ENCODE measurements around the gene ATP10A. TPM values are rescaled to one million over a fixed set of nuclear protein-coding genes. Genes with fewer than 3 reads are reported as not detected.
"Not testable (repeated sequence)": the region's sequence is repeated elsewhere in the genome, so short reads cannot be mapped to it uniquely, and the experiment has no call there.

The ATP10A gene
- total RNA-seq, 1 donor from 2014 or later = 6.8 TPM

DNA sequence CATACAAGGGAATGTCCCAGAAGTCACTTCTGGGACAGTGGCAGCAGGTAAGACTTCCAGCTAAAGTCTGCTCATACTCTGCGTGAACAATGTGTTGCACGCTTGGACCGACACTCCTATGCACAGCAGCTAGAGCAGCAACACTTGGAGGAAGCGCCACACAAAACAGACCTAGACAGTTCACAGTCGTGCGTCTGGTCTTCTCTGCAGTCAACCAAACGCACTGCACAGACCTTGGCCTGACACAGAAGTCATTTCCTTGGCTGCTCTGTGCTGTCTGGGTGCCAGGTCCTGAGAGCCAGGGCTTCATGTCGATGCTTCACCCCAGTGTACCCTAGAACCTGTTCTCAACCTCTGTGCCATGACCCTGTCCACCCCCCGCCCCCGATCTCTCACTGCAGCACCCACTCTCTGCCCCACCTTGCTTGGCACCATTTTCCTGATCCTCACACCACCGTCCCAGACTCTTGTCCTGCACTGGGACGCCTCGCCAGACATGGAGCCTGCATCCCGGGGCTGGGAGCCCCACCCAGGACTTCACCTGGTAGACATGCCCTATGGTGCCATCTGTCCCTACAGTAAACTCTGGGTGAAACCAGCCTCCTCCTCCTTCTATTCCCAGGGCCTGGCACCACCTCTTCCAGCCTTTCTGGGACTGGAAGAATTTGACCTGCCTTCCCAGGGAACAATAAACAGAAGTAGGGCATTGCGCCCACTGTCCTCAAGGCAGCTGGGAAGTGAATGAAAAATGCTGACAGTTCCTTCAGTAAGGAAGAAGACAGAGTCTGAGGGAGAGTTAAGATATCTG lies 3.1 kb downstream of the ATP10A start:
- peaks cover 53% of the 10 kb centered on the region for H3K27me3 Mint-ChIP-seq (ENCODE audit: low read depth)
- H3K27ac Mint-ChIP-seq (ENCODE audit: unreplicated experiment) = peak overlapping the region; percentile 84
- no peaks in the 10 kb centered on the region for H3K36me3 Mint-ChIP-seq (ENCODE audit: low read depth)
- peaks cover 15% of the 10 kb centered on the region for H3K4me1 Mint-ChIP-seq
- no peaks in the 10 kb centered on the region for H3K9me3 Mint-ChIP-seq
- no peak for DNase-seq (ENCODE audit: low read depth, low spot score)
- TF ChIP-seq, protein P1, sequence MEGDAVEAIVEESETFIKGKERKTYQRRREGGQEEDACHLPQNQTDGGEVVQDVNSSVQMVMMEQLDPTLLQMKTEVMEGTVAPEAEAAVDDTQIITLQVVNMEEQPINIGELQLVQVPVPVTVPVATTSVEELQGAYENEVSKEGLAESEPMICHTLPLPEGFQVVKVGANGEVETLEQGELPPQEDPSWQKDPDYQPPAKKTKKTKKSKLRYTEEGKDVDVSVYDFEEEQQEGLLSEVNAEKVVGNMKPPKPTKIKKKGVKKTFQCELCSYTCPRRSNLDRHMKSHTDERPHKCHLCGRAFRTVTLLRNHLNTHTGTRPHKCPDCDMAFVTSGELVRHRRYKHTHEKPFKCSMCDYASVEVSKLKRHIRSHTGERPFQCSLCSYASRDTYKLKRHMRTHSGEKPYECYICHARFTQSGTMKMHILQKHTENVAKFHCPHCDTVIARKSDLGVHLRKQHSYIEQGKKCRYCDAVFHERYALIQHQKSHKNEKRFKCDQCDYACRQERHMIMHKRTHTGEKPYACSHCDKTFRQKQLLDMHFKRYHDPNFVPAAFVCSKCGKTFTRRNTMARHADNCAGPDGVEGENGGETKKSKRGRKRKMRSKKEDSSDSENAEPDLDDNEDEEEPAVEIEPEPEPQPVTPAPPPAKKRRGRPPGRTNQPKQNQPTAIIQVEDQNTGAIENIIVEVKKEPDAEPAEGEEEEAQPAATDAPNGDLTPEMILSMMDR (conservative IDR thresholded peaks at IDR 0.05) = no peak
- H3K4me3 Mint-ChIP-seq = peak overlapping the region; percentile 84

DNA sequence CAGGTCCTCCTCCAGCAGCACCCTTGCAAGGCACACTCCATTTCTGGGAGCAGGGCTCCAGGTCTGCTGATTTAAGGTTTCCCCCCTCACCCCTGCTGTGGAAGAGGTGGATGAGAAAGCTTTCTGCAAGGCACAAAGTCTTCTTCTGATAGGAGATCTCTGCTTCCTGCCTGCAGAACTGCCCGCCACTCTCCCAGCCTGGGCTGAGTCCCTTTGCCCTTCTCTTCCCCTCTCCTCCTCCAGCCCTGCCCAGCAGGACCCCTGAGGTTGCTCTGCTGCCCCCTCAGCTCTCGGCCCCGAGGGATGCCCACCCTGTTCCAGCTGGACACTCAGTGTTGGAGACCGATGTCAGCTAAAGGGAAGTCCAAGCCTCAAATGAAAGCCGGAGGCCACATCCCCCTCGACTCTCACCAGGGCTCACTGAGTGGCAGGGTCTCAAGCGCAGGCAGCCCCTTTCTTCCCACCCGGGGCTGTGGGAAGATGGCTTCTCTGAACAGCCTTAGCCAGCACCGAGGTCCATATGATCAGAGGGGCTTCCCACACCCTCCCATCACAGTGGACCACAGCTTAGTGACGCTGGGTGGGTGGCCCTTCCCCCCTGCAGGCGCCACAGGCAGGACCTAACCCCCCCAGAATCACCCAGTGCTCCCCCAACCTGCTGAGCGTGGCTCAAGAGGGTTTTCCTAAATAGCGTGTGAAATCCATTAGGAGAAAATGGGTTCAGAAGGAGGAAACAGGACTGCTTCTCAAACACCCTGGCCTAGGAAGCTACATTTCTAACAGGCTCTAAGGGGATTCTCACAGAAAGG lies 4.0 kb downstream of the ATP10A start:
- Mint-ChIP-seq H3K27me3 (ENCODE audit: low read depth) (peaks cover 45% of the 10 kb centered on the region), H3K9me3 (no peaks in the 10 kb centered on the region), H3K4me1 (peaks cover 15% of the 10 kb centered on the region), H3K27ac (ENCODE audit: unreplicated experiment) (no peak overlapping the region), H3K36me3 (ENCODE audit: low read depth) (no peaks in the 10 kb centered on the region), H3K4me3 (no peak overlapping the region)
- TF ChIP-seq, protein P1 (conservative IDR thresholded peaks at IDR 0.05) = no peak
- no peak for DNase-seq (ENCODE audit: low read depth, low spot score)

DNA sequence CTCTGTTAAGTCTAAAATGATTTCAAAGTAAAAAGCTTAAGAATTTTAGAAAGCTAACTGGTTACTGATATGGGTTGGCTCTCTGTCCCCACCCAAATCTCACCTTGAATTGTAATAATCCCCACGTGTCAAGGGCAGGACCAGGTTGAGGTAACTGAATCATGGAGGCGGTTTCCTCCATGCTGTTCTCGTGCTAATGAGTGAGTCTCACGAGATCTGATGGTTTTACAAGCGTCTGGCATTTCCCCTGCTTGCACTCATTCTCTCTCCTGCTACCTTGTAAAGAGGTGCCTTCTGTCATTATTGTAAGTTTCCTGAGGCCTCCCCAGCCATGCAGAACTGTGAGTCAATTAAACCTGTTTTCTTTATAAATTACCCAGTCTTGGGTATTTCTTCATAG lies 7.1 kb downstream of the ATP10A start:
- not testable (repeated sequence) for H3K9me3 Mint-ChIP-seq; DNase-seq (ENCODE audit: low read depth, low spot score); H3K36me3 Mint-ChIP-seq (ENCODE audit: low read depth); H3K27ac Mint-ChIP-seq (ENCODE audit: unreplicated experiment); H3K4me3 Mint-ChIP-seq
- Mint-ChIP-seq H3K27me3 (ENCODE audit: low read depth) (peaks cover 26% of the 10 kb centered on the region), H3K4me1 (peaks cover 12% of the 10 kb centered on the region)

DNA sequence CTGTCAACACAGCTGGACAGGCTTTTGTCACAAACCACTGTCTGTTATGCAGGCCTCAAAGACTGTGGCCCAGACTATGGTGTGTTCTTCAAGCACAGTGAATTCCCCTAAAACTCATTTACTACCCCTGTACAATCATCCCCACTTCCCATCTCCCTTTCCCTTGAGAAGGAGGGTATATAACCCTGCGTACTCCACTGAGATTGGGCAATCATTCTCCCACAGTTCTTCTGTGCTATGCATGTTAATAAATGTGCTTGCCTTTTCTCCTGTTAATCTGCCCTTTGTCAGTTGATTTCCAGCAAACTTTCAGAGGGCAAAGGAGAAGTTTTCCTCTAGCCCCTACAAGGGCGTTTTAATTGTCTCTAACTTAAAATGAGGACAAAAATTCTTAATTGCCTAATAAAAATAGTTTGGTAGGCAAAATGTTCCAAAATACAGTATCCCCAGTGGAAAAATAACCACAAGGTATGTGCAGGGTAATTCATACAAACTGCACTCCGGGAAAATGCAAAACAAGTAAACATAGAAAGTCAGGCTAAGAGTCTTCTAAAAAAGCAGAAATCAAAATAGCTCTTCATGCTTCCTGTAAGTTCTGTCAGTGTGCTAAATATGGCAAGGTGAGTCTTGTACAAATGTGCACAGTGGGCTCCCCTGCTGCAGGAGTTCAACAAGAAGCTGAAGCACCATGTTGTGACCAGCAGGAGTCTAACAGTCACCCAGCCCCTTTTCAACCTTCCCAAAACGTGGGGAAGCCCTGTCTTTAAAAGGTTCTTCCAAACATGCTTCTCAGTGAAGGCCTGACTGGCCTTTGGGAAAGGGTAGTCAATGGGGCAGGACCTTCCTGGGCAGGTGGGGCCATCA lies 10.2 kb downstream of the ATP10A start:
- Mint-ChIP-seq H3K4me3 (peak overlapping the region; percentile 42), H3K9me3 (no peaks in the 10 kb centered on the region), H3K27ac (ENCODE audit: unreplicated experiment) (no peak overlapping the region), H3K27me3 (ENCODE audit: low read depth) (peaks cover 5% of the 10 kb centered on the region), H3K4me1 (peaks cover 33% of the 10 kb centered on the region), H3K36me3 (ENCODE audit: low read depth) (no peaks in the 10 kb centered on the region)
- no peak for DNase-seq (ENCODE audit: low read depth, low spot score)
- TF ChIP-seq, protein P1 (conservative IDR thresholded peaks at IDR 0.05) = no peak

DNA sequence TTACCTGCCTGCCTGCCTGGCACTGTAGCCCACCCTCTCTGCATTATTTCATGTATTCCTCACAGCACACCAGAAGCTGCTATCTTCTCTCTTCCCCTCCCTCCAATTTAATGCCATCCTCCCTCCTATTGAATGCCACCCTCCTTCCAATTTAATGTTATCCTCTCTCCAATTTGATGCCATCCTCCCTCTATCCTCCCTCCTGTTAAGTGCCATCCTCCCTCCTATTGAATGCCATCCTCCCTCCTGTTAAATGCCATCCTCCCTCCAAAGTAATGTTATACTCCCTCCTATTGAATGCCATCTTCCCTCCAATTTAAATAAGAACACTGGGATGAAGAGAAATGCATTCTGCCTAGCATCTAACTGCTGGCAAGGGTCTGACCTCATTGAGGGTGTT lies 11.1 kb downstream of the ATP10A start:
- TF ChIP-seq, protein P1 (conservative IDR thresholded peaks at IDR 0.05) = no peak
- Mint-ChIP-seq H3K4me3 (peak overlapping the region; percentile 42), H3K9me3 (no peaks in the 10 kb centered on the region), H3K27ac (ENCODE audit: unreplicated experiment) (no peak overlapping the region), H3K36me3 (ENCODE audit: low read depth) (no peaks in the 10 kb centered on the region), H3K27me3 (ENCODE audit: low read depth) (peaks cover 5% of the 10 kb centered on the region), H3K4me1 (peaks cover 35% of the 10 kb centered on the region)
- no peak for DNase-seq (ENCODE audit: low read depth, low spot score)

Data from neural crest cell (in vitro differentiated cells).